Testis (tissue), 5 donors: ENCODE measurements around the gene KYAT1. TPM values are rescaled to one million over a fixed set of nuclear protein-coding genes. Genes with fewer than 3 reads are reported as not detected.
A peak's percentile ranks its signal among the peaks of the same experiment; 100 is the strongest.

Experiments used
- DNase-seq: peaks from one replicate; pipeline ENCODE4 v3.0.0-alpha.2; 2019
- H3K27ac ChIP-seq, 2 donors: fragments of 200-600 bp; sonication (generic); one replicate each; pipeline ENCODE4 v1.5.1; 2019
- H3K27me3 ChIP-seq: fragments of 200-600 bp; sonication (generic); one replicate; pipeline ENCODE4 v1.5.1; 2019
- H3K36me3 ChIP-seq: fragments of 200-600 bp; sonication (generic); one replicate; pipeline ENCODE4 v1.5.1; 2017; ENCODE audit warnings: low read depth; ENCODE audit errors: missing control alignments
- H3K4me1 ChIP-seq: fragments of 200-600 bp; sonication (generic); one replicate; pipeline ENCODE4 v1.5.1; 2019
- H3K4me3 ChIP-seq, 2 donors: fragments of 200-600 bp; sonication (generic); one replicate each; pipeline ENCODE4 v1.5.1; 2017 to 2019
- H3K9me3 ChIP-seq: fragments of 200-600 bp; sonication (generic); one replicate; pipeline ENCODE4 v1.5.1; 2017
- POLR2A ChIP-seq: fragments of 450-650 bp; IDR thresholded peaks from one replicate; pipeline ENCODE4 v1.6.1; 2017; ENCODE audit warnings: antibody characterized with exemption, mild to moderate bottlenecking, moderate library complexity
- WGBS, 2 donors: methylation state at CpG; one replicate each; pipeline ENCODE4 v1.1.5; 2018; 5-methylcytosine and 5-hydroxymethylcytosine counted together
- intact Hi-C: fragments of 100-400 bp; cut with DNase I; formaldehyde crosslinking; loops from one replicate; pipeline ENCODE4 v1.15.1; 2023; ENCODE audit warnings: low total_unique reads
- long read RNA-seq, 2 donors: transcript quantifications; one replicate each; lab custom pipeline, GENCODE V29; 2026
- polyA plus RNA-seq: library from polyadenylated mRNA; stranded (reverse); fragments of 350-450 nt; fragmentation: Illumina TruSeq; extraction: RNeasy Lipid Tissue Mini Kit (QIAGEN cat#74804); gene quantifications from one replicate; pipeline ENCODE4 v1.2.3, GENCODE V29; 2014; ENCODE audit warnings: low read depth, low replicate concordance; ENCODE audit not compliant: insufficient read depth
- total RNA-seq, 2 donors: library from RNA; depleted of rRNA; stranded (reverse); fragments of >200 nt; gene quantifications; one replicate each; pipeline ENCODE4 v1.2.3, GENCODE V29; 2016
- TF ChIP-seq, protein P1 (sequence below), 3 experiments: fragments of 450-650 bp in 2 of 3; fragments of 200-600 bp in 1 of 3; sonication (generic) in 1 of 3; IDR thresholded peaks; one replicate each; pipeline ENCODE4 v1.5.1; 2016 to 2019; ENCODE audit warnings: antibody characterized with exemption in 3 of 3, mild to moderate bottlenecking in 2 of 3, moderate library complexity in 1 of 3

The KYAT1 gene
- 10 to 100 TPM; 14.0 to 18.0 TPM for total RNA-seq
- 11.6 TPM for polyA plus RNA-seq
- long read RNA-seq, donor 1, partial matches to known transcripts, result 0 of 2 reads
- long read RNA-seq, donor 1, other reads (novel, unspliced or antisense), result 0 of 2 reads
- long read RNA-seq, donor 2, partial matches to known transcripts, result 0 of 1 reads
- long read RNA-seq, donor 2, other reads (novel, unspliced or antisense), result 0 of 1 reads

DNA sequence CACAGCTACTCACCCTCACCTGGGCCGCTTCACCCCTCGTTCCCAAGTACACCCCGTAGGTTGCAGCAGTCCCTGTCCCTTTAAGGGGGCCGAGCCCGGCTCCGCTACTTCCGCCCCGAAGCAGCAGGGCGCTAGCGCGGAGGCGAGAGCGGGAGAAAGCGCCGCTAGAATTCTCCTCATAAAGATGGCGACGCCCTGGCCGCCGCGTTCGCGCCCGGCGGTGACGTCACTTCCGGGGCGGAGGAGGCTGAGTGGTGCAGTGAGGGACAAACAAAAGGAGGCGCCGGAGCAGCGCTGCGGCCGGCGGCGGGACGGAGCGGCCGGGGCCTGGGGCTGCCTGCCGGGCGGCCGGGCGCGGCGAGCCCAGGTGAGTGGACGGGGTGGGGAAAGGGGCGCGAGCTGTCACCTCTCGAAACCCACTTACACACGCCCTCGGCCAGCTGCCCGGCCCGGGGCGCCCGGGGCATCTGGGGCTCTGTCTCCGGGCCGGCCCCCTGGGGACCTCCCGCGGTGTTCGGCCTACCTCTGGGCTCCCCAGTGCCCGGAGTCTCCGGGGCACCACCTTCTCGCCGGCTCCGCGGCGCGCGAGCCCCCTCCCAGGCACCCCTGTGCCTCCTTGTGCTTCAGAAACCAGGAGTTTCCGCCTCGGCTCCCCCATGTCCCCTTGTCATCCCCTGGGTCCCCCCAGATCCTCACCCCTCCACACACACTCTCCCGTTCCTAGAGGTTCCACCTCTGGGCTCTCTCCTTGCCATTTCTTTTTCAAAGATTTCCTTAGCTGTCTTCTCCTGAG, at the start of gene KYAT1, which contains the start of gene LRRC8A:
TSS of gene KYAT1 (minus strand) at position 67 of the 793 bp plus-strand sequence. CDS start 36,545 bp downstream, outside the sequence.
TSS of gene LRRC8A (plus strand) at position 250 of the 793 bp plus-strand sequence. CDS start 25,032 bp downstream, outside the sequence.
- intact Hi-C loops, result loop anchor here (5.0 kb wide), 1 partner anchor 40 kb away; the partner anchor contains the start of gene PHYHD1
- TF ChIP-seq, protein P1, sequence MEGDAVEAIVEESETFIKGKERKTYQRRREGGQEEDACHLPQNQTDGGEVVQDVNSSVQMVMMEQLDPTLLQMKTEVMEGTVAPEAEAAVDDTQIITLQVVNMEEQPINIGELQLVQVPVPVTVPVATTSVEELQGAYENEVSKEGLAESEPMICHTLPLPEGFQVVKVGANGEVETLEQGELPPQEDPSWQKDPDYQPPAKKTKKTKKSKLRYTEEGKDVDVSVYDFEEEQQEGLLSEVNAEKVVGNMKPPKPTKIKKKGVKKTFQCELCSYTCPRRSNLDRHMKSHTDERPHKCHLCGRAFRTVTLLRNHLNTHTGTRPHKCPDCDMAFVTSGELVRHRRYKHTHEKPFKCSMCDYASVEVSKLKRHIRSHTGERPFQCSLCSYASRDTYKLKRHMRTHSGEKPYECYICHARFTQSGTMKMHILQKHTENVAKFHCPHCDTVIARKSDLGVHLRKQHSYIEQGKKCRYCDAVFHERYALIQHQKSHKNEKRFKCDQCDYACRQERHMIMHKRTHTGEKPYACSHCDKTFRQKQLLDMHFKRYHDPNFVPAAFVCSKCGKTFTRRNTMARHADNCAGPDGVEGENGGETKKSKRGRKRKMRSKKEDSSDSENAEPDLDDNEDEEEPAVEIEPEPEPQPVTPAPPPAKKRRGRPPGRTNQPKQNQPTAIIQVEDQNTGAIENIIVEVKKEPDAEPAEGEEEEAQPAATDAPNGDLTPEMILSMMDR (IDR thresholded peaks at IDR 0.05), result peak in 2 of 3 experiments; percentile 17 to 41
- TF ChIP-seq POLR2A, result no peak
- 1% methylated on average over 35 to 62 of the region's 70 CpGs for WGBS, 2 donors

DNA sequence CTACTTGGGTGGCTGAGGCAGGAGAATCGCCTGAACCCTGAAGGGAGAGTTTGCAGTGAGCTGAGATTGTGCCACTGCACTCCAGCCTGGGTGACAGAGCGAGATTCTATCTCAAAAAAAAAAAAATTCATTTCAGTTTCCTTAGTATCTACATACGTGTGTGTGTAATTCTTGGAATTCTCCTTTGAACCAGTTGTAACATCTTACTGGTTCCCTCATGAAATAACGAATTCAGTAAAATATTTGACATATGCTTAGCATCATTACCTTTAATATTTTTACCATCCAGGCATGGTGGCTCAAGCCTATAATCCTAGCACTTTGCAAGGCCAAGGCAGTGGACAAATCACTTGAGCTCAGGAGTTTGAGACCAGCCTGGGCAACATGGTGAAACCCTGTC, 47.8 kb upstream of the KYAT1 start:
- 89 to 91% methylated on average over 4 of the region's 4 CpGs for WGBS, 2 donors
- intact Hi-C loops, result loop anchor here (5.0 kb wide), 1 partner anchor 67 kb away; no protein-coding TSS in a partner anchor

More for the DNA sequence above, at the start of gene KYAT1, which contains the start of gene LRRC8A:
- Histone ChIP-seq H3K4me3 (peak within 1 kb of the TSS; percentile 88 to 98), H3K36me3 (no peaks in the 10 kb centered on the region), H3K27ac (peak within 1 kb of the TSS; percentile 90 to 98), H3K27me3 (no peaks in the 10 kb centered on the region), H3K9me3 (no peaks in the 10 kb centered on the region), H3K4me1 (peaks cover 28% of the 10 kb centered on the region)
- DNase-seq, result peak; percentile 98

DNA sequence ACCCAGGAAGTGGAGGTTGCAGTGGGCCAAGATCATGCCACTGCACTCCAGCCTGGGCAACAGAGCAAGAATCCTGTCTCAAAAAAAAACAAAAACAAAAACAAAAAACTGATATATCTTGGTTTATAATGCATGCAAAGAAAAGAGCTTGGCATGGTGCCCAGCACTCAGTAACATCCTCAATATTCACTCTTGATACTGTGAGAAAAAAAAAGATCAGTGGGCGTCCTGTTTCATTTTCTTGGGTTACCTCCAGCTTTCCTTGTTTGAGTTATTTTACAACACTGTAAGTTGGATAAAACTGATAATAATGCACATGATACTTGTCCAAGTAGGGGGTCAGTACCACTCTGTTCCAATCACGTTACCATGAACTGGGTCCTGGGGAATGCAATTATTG, 46.9 kb upstream of the KYAT1 start:
- peaks cover 3% of the 10 kb centered on the region for H3K4me1 ChIP-seq
- WGBS, 2 donors, result 52 to 58% methylated on average over 2 of the region's 2 CpGs
- intact Hi-C loops, result loop anchor here (5.0 kb wide), 1 partner anchor 66 kb away; no protein-coding TSS in a partner anchor

More for the DNA sequence above, 47.8 kb upstream of the KYAT1 start:
- Histone ChIP-seq H3K4me1 (peaks cover 3% of the 10 kb centered on the region), H3K27me3 (no peaks in the 10 kb centered on the region), H3K36me3 (no peaks in the 10 kb centered on the region), H3K9me3 (no peaks in the 10 kb centered on the region), H3K4me3 (no peak overlapping the region), H3K27ac (no peak overlapping the region)
- DNase-seq, result no peak
- TF ChIP-seq, protein P1 (IDR thresholded peaks at IDR 0.05), result no peak
- no peak for TF ChIP-seq POLR2A

DNA sequence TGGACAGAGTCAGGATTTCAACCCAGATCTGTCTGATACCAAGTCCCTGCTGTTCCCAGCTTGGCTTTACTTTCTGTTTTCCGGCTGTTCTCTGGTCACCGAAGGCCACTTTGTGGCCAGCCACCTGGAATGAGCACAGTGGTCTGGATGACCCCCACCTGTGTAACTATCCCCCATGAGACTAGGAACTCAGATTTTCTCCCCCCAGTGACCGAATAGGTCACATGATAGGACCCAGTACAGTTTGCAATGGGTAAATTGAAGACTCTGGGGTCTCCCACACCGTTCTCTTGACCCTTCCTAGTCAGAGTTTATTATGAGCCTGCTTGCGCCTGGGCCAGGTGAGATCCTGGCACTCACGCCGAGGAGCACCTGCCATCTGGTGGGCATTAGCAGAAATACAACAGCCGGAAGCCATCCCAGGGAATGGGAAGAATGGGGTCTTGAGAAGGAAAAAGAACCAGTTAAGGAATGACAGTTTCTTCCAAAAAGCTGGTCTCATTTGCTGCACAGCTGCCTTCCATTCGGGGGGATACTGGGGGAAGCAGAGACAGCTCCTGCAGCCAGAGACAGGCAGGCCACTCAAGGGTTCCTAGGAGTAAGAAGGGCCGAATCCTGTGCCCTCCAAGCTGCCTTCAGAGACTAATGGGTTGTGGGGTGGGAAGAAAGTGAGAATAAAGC, 46.1 kb upstream of the KYAT1 start:
- H3K9me3 ChIP-seq, result no peaks in the 10 kb centered on the region
- H3K4me3 ChIP-seq, result no peak overlapping the region
- peak; percentile 57 for DNase-seq
- 38 to 55% methylated on average over 10 of the region's 10 CpGs for WGBS, 2 donors
- intact Hi-C loops, result loop anchor here (5.0 kb wide), 1 partner anchor 66 kb away; no protein-coding TSS in a partner anchor
- H3K27me3 ChIP-seq, result no peaks in the 10 kb centered on the region
- H3K27ac ChIP-seq, result no peak overlapping the region
- H3K4me1 ChIP-seq, result peaks cover 7% of the 10 kb centered on the region
- no peak for TF ChIP-seq POLR2A
- TF ChIP-seq, protein P1 (IDR thresholded peaks at IDR 0.05), result peak; percentile 79 to 90 (median 87)
- H3K36me3 ChIP-seq, result no peaks in the 10 kb centered on the region

More for the DNA sequence above, 46.9 kb upstream of the KYAT1 start:
- H3K27me3 ChIP-seq, result no peaks in the 10 kb centered on the region
- H3K4me3 ChIP-seq, result no peak overlapping the region
- H3K9me3 ChIP-seq, result no peaks in the 10 kb centered on the region
- H3K36me3 ChIP-seq, result no peaks in the 10 kb centered on the region
- no peak for TF ChIP-seq POLR2A
- TF ChIP-seq, protein P1 (IDR thresholded peaks at IDR 0.05), result no peak
- no peak for DNase-seq
- no peak overlapping the region for H3K27ac ChIP-seq
